SU-DHL-6 (cell line): ENCODE results near the gene EPHB6.

Source experiments
- CTCF ChIP-seq: fragments of 200-600 bp; sonication (generic); IDR thresholded peaks from one replicate; pipeline ENCODE4 v1.5.1; 2017; ENCODE audit warnings: antibody characterized with exemption, mild to moderate bottlenecking, low read length, moderate library complexity; ENCODE audit not compliant: insufficient read depth, poor library complexity, severe bottlenecking
- EZH2phosphoT487 ChIP-seq: fragments of 200-600 bp; sonication (generic), shearing (Covaris generic); conservative IDR thresholded peaks from 2 replicates; pipeline ENCODE4 v1.6.1; 2018; ENCODE audit warnings: mild to moderate bottlenecking, antibody characterized with exemption, low read length, moderate library complexity, mixed read lengths

GRCh38 chr7:142805350-142806021 is 49.4 kb upstream of the EPHB6 start:
- TF ChIP-seq CTCF = no peak
- TF ChIP-seq EZH2phosphoT487 = no peak
